Loucy (cell line): ENCODE results near the gene UBE4B.
"Not testable (repeated sequence)": the region's sequence is repeated elsewhere in the genome, so short reads cannot be mapped to it uniquely, and the experiment has no call there.

ENCODE experiments used
- H2AFZ ChIP-seq: fragments of 200-600 bp; sonication (generic); 2 replicates; pipeline ENCODE4 v1.6.0; 2016; ENCODE audit warnings: antibody characterized with exemption, mild to moderate bottlenecking, low read length, moderate library complexity
- H3F3A ChIP-seq: fragments of 200-600 bp; 2 replicates; pipeline ENCODE4 v1.6.0; 2016; ENCODE audit warnings: antibody characterized with exemption, low read depth, mild to moderate bottlenecking
- H3K27me3 ChIP-seq: fragments of 200-600 bp; sonication (generic); 2 replicates; pipeline ENCODE4 v1.6.1; 2014; ENCODE audit warnings: low read length, mild to moderate bottlenecking; ENCODE audit not compliant: insufficient read depth, poor library complexity, severe bottlenecking
- H3K36me3 ChIP-seq: fragments of 200-600 bp; sonication (generic); 2 replicates; pipeline ENCODE4 v1.6.1; 2016; ENCODE audit warnings: low read length; ENCODE audit not compliant: insufficient read depth
- H3K4me1 ChIP-seq: fragments of 200-600 bp; sonication (generic); 2 replicates; pipeline ENCODE4 v1.5.1; 2014; ENCODE audit warnings: low read length, mild to moderate bottlenecking; ENCODE audit not compliant: insufficient read depth, poor library complexity, severe bottlenecking
- H3K4me2 ChIP-seq: fragments of 200-600 bp; sonication (generic); 2 replicates; pipeline ENCODE4 v1.6.0; 2014; ENCODE audit warnings: antibody characterized with exemption, low read length, low read depth, mild to moderate bottlenecking; ENCODE audit not compliant: poor library complexity, severe bottlenecking
- H3K4me3 ChIP-seq: fragments of 200-600 bp; sonication (generic); 2 replicates; pipeline ENCODE4 v1.5.1; 2014; ENCODE audit warnings: low read length, mild to moderate bottlenecking, mixed read lengths; ENCODE audit not compliant: poor library complexity, severe bottlenecking
- H3K79me2 ChIP-seq: fragments of 200-600 bp; sonication (generic); 2 replicates; pipeline ENCODE4 v1.6.1; 2014; ENCODE audit warnings: low read length; ENCODE audit not compliant: insufficient read depth
- H3K9ac ChIP-seq: fragments of 200-600 bp; sonication (generic); 2 replicates; pipeline ENCODE4 v1.6.0; 2014; ENCODE audit warnings: mild to moderate bottlenecking, low read depth, low read length, moderate library complexity; ENCODE audit not compliant: poor library complexity, severe bottlenecking
- H3K9me2 ChIP-seq: fragments of 200-600 bp; sonication (generic); replicated peaks from 2 replicates; pipeline ENCODE4 v1.6.1; 2016; ENCODE audit warnings: low read depth, low read length, mixed read lengths
- H3K9me3 ChIP-seq: fragments of 200-600 bp; sonication (generic); 2 replicates; pipeline ENCODE4 v1.6.1; 2014; ENCODE audit warnings: mild to moderate bottlenecking, antibody characterized with exemption, low read length, low read depth; ENCODE audit not compliant: insufficient read depth
- H4K20me1 ChIP-seq: fragments of 200-600 bp; sonication (generic); 2 replicates; pipeline ENCODE4 v1.6.0; 2014; ENCODE audit warnings: antibody characterized with exemption, low read length, mild to moderate bottlenecking; ENCODE audit not compliant: insufficient read depth, poor library complexity, severe bottlenecking
- CTCF ChIP-seq: fragments of 200-600 bp; sonication (generic); conservative IDR thresholded peaks from 2 replicates; pipeline ENCODE4 v1.5.1; 2014; ENCODE audit warnings: mild to moderate bottlenecking, antibody characterized with exemption, low read length
- EZH2phosphoT487 ChIP-seq: fragments of 200-600 bp; IDR thresholded peaks from 2 replicates; pipeline ENCODE4 v1.6.1; 2018; ENCODE audit warnings: antibody characterized with exemption, mild to moderate bottlenecking, moderate library complexity, borderline replicate concordance

The UBE4B gene

DNA sequence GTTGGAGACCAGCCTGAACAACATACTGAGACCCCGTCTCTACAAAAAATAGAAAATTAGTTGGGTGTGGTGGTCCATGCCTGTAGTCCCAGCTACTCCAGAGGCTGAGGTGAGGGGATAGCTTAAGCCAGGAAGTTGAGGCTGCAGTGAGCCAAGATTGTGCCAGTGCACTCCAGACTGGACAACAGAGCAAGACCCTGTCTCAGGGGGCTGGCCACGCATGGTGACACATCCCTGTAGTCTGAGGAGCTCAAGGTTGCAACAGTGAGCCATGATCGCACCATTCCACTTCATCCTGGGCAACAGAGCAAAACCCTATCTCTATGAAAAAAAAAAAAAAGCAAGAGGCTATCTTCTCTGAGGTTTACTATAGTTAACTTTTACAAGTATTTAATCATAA lies 12.7 kb upstream of the UBE4B start:
- Histone ChIP-seq H3K4me2 (no peak overlapping the region), H3K36me3 (no peaks in the 10 kb centered on the region), H3K9me3 (no peaks in the 10 kb centered on the region), H3K27me3 (no peaks in the 10 kb centered on the region), H3K4me3 (no peak overlapping the region), H3K4me1 (no peaks in the 10 kb centered on the region), H4K20me1 (no peaks in the 10 kb centered on the region), H2AFZ (no peak overlapping the region), H3F3A (no peaks in the 10 kb centered on the region), H3K9ac (no peak overlapping the region), H3K79me2 (no peaks in the 10 kb centered on the region), H3K9me2 (no peaks in the 10 kb centered on the region)
- TF ChIP-seq CTCF (no peak), EZH2phosphoT487 (no peak)

DNA sequence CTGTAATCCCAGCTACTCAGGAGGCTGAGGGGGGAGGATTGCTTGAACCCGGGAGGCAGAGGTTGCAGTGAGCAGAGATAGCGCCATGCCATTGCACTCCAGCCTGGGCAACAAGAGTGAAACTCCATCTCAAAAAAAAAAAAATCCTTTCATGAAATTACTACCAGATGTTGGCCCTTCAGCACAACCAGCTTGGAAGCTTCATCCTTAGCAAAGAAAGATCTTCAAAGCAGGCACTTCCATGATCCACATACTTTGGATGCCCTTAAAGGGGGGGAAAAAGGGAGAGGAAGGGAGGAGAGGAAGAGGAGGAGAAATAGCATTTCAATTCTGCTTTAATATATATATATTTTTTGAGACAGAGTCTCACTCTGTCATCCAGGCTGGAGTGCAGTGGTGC lies 12.1 kb upstream of the UBE4B start:
- not testable (repeated sequence) for H3K9me3 ChIP-seq, H3K36me3 ChIP-seq, H4K20me1 ChIP-seq, H3K9me2 ChIP-seq, H3K27me3 ChIP-seq, H3K4me1 ChIP-seq, H3K4me2 ChIP-seq, H3K9ac ChIP-seq, H3K4me3 ChIP-seq, H2AFZ ChIP-seq, H3K79me2 ChIP-seq, H3F3A ChIP-seq

GRCh38 chr1:10021992-10022391 lies 10.8 kb upstream of the UBE4B start:
- not testable (repeated sequence) for H2AFZ ChIP-seq, H3F3A ChIP-seq

GRCh38 chr1:10022656-10023055 lies 10.1 kb upstream of the UBE4B start:
- TF ChIP-seq EZH2phosphoT487: no peak
- no peak for TF ChIP-seq CTCF
- Histone ChIP-seq H3K36me3 (no peaks in the 10 kb centered on the region), H3K4me2 (no peak overlapping the region), H3K9ac (no peak overlapping the region), H3K4me3 (no peak overlapping the region), H3K4me1 (no peaks in the 10 kb centered on the region), H3F3A (no peaks in the 10 kb centered on the region), H3K79me2 (no peaks in the 10 kb centered on the region), H3K9me3 (no peaks in the 10 kb centered on the region), H4K20me1 (no peaks in the 10 kb centered on the region), H3K9me2 (no peaks in the 10 kb centered on the region), H3K27me3 (no peaks in the 10 kb centered on the region), H2AFZ (no peak overlapping the region)

More at GRCh38 chr1:10021992-10022391, 10.8 kb upstream of the UBE4B start:
- H3K27me3 ChIP-seq, H3K4me3 ChIP-seq, H3K79me2 ChIP-seq, H3K4me1 ChIP-seq, H3K9ac ChIP-seq, H3K36me3 ChIP-seq, H3K9me2 ChIP-seq, H4K20me1 ChIP-seq, H3K9me3 ChIP-seq, H3K4me2 ChIP-seq: not testable (repeated sequence)
